Measurements from ENCODE around the gene AADACL4. TPM values are rescaled to one million over a fixed set of nuclear protein-coding genes. Genes with fewer than 3 reads are reported as not detected.

Gene AADACL4
- total RNA-seq, 1 donor from 2014 or later, result not detected

GRCh38 chr1:12714710-12715475 lies 71.0 kb downstream of the AADACL4 start:
- Histone ChIP-seq H3K4me2 (ENCODE audit: low read length) (no peak overlapping the region), H3K9ac (ENCODE audit: low read length) (no peak overlapping the region), H3K79me2 (ENCODE audit: insufficient read depth, low read length) (no peaks in the 10 kb centered on the region), H3K27ac (ENCODE audit: low read depth, low read length) (no peak overlapping the region), H2AFZ (ENCODE audit: low read depth, low read length) (no peak overlapping the region), H3K27me3 (ENCODE audit: insufficient read depth, low read length) (no peaks in the 10 kb centered on the region), H3K36me3 (ENCODE audit: insufficient read depth, low read length) (no peaks in the 10 kb centered on the region), H4K20me1 (ENCODE audit: insufficient read depth, low read length) (no peaks in the 10 kb centered on the region), H3K4me1 (ENCODE audit: insufficient read depth, low read length) (no peaks in the 10 kb centered on the region), H3K9me3 (ENCODE audit: insufficient read depth, low read depth, low read length) (no peaks in the 10 kb centered on the region), H3K4me3 (ENCODE audit: insufficient read depth, low read depth, low read length) (no peak overlapping the region)
- Mint-ChIP-seq H3K36me3 (ENCODE audit: low read depth, unreplicated experiment) (no peaks in the 10 kb centered on the region), H3K4me3 (ENCODE audit: unreplicated experiment) (no peak overlapping the region), H3K27me3 (ENCODE audit: low read depth, unreplicated experiment) (peaks cover 2% of the 10 kb centered on the region), H3K9me3 (ENCODE audit: unreplicated experiment) (no peaks in the 10 kb centered on the region), H3K27ac (ENCODE audit: unreplicated experiment) (no peak overlapping the region), H3K4me1 (ENCODE audit: low read depth, unreplicated experiment) (peaks cover 11% of the 10 kb centered on the region)
- DNase-seq (ENCODE audit: low read depth) (no peak), FAIRE-seq (no peak)
- no peak for TF ChIP-seq CTCF (IDR thresholded peaks at IDR 0.05; ENCODE audit: insufficient read depth, low read depth, low read length)
- no peak for TF ChIP-seq EZH2 (IDR thresholded peaks at IDR 0.05; ENCODE audit: insufficient read depth, low read length)

GRCh38 chr1:12715896-12716437 lies 72.1 kb downstream of the AADACL4 start, which contains the start of gene AADACL3:
AADACL3 (plus strand) TSS chr1:12716110; CDS start chr1:12716177, 67 bp downstream.
- Histone ChIP-seq H3K4me3 (ENCODE audit: insufficient read depth, low read depth, low read length) (no peak within 1 kb of the TSS), H3K27ac (ENCODE audit: low read depth, low read length) (no peak within 1 kb of the TSS), H3K4me2 (ENCODE audit: low read length) (no peak within 1 kb of the TSS), H3K36me3 (ENCODE audit: insufficient read depth, low read length) (no peaks in the 10 kb centered on the region), H3K79me2 (ENCODE audit: insufficient read depth, low read length) (no peaks in the 10 kb centered on the region), H3K27me3 (ENCODE audit: insufficient read depth, low read length) (no peaks in the 10 kb centered on the region), H3K9ac (ENCODE audit: low read length) (no peak within 1 kb of the TSS), H3K9me3 (ENCODE audit: insufficient read depth, low read depth, low read length) (no peaks in the 10 kb centered on the region), H2AFZ (ENCODE audit: low read depth, low read length) (no peak within 1 kb of the TSS), H4K20me1 (ENCODE audit: insufficient read depth, low read length) (no peaks in the 10 kb centered on the region), H3K4me1 (ENCODE audit: insufficient read depth, low read length) (no peaks in the 10 kb centered on the region)
- Mint-ChIP-seq H3K4me1 (ENCODE audit: low read depth, unreplicated experiment) (peaks cover 10% of the 10 kb centered on the region), H3K4me3 (ENCODE audit: unreplicated experiment) (no peak within 1 kb of the TSS), H3K27ac (ENCODE audit: unreplicated experiment) (no peak within 1 kb of the TSS), H3K36me3 (ENCODE audit: low read depth, unreplicated experiment) (no peaks in the 10 kb centered on the region), H3K27me3 (ENCODE audit: low read depth, unreplicated experiment) (peaks cover 5% of the 10 kb centered on the region), H3K9me3 (ENCODE audit: unreplicated experiment) (no peaks in the 10 kb centered on the region)
- DNase-seq (ENCODE audit: low read depth) (no peak), FAIRE-seq (no peak)
- TF ChIP-seq EZH2 (IDR thresholded peaks at IDR 0.05; ENCODE audit: insufficient read depth, low read length), result no peak
- TF ChIP-seq CTCF (IDR thresholded peaks at IDR 0.05; ENCODE audit: insufficient read depth, low read depth, low read length), result no peak

Other genes with a start within 250 kb of the AADACL4 start
- 3.2 and 3.4 TPM in 2 replicates for gene DHRS3, start 25.9 kb upstream of the AADACL4 start, total RNA-seq
- 0.05 TPM in 1 of 2 replicates, not detected in the other for gene AADACL3, start 72.0 kb downstream of the AADACL4 start, total RNA-seq
- gene CFAP107, start 102.1 kb downstream of the AADACL4 start, total RNA-seq, result not detected in 2 replicates
- 0.16 TPM in 1 of 2 replicates, not detected in the other for gene PRAMEF12, start 129.7 kb downstream of the AADACL4 start, total RNA-seq
- not detected in 2 replicates for gene PRAMEF1, start 147.3 kb downstream of the AADACL4 start, total RNA-seq
- gene PRAMEF11, start 187.3 kb downstream of the AADACL4 start, total RNA-seq, result not detected in 2 replicates
- gene HNRNPCL1, start 204.6 kb downstream of the AADACL4 start, total RNA-seq, result not detected in 2 replicates
- gene PRAMEF2, start 213.0 kb downstream of the AADACL4 start, total RNA-seq, result 0.17 TPM in 1 of 2 replicates, not detected in the other
- gene PRAMEF4, start 242.1 kb downstream of the AADACL4 start, total RNA-seq, result not detected in 2 replicates